Astrocyte (in vitro differentiated cells and primary cell): ENCODE data around the gene PPP3CA.

Experiments used
- EZH2 ChIP-seq: IDR thresholded peaks from 2 replicates; pipeline ENCODE4 v1.6.1; 2012; ENCODE audit warnings: mild to moderate bottlenecking, low read length, inconsistent platforms; ENCODE audit not compliant: insufficient read depth
- TF ChIP-seq, protein P1 (sequence below): IDR thresholded peaks from 2 replicates; pipeline ENCODE4 v1.5.1; 2011; ENCODE audit warnings: low read depth, mild to moderate bottlenecking, inconsistent platforms, low read length, moderate library complexity; ENCODE audit not compliant: insufficient read depth

- TF ChIP-seq EZH2: no peak
- TF ChIP-seq, protein P1, sequence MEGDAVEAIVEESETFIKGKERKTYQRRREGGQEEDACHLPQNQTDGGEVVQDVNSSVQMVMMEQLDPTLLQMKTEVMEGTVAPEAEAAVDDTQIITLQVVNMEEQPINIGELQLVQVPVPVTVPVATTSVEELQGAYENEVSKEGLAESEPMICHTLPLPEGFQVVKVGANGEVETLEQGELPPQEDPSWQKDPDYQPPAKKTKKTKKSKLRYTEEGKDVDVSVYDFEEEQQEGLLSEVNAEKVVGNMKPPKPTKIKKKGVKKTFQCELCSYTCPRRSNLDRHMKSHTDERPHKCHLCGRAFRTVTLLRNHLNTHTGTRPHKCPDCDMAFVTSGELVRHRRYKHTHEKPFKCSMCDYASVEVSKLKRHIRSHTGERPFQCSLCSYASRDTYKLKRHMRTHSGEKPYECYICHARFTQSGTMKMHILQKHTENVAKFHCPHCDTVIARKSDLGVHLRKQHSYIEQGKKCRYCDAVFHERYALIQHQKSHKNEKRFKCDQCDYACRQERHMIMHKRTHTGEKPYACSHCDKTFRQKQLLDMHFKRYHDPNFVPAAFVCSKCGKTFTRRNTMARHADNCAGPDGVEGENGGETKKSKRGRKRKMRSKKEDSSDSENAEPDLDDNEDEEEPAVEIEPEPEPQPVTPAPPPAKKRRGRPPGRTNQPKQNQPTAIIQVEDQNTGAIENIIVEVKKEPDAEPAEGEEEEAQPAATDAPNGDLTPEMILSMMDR: no peak
Measured at GRCh38 chr4:101010987-101011386, 336.3 kb downstream of the PPP3CA start.
